ENCODE data around the gene R3HDML. TPM values are rescaled to one million over a fixed set of nuclear protein-coding genes. Genes with fewer than 3 reads are reported as not detected.
A peak's percentile ranks its signal among the peaks of the same experiment; 100 is the strongest.

R3HDML gene
- total and polyA plus RNA-seq, 2 of the 13 experiments (the other 11 are each of a cell fraction or from before 2014, with no cell fraction given): not detected

DNA sequence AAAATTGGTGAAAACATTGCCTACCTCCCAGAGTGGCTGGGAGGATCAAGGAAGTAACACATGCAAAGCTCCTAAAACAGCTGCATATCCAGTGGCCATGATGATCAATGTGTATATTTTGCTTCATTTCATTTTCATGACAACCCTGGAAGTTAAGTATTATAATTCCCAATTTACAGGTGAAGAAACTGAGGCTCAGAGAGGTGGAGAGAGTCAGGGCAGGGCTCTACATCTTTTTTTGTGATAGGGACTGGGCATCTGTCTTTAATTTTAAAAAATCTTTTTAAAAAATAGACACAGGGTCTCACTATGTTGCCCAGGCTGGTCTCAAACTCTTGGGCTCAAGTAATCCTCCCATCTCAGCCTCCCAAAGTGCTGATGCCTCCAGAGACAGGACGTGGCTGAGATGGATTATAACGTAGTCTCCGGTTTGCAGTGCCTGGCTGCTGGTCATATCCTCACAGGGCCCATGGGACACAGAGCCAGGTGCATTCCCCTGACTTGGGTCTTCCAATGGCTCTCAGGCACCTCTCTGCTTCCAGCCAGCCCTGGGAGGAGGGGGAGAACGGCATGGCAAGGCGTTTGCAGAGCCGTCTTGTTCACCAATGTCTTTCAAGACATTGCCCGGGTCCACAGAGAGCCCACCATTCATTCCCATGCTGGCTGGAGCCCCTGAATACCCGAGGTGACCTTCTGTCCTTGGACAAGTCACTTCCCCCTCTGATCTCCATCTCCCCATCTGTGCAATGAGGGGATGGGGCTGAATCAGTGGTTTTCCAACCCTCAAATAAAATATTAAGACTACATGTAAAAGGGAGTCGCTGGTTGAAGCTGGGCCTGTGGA, 57.0 kb downstream of the R3HDML start (continued):
- TF ChIP-seq ZNF713 (CRISPR knock-in tag; IDR thresholded peaks at IDR 0.05): no peak
- no peak for TF ChIP-seq YY1 (IDR thresholded peaks at IDR 0.05; ENCODE audit: insufficient read depth, insufficient replicate concordance, low read depth, low read length)
- TF ChIP-seq PHF20 (CRISPR knock-in tag; IDR thresholded peaks at IDR 0.05): no peak; the same call in 1 of the 2 replicates
- TF ChIP-seq ZNF562 (CRISPR knock-in tag; IDR thresholded peaks at IDR 0.05; ENCODE audit: borderline replicate concordance): no peak
- TF ChIP-seq, protein P1, sequence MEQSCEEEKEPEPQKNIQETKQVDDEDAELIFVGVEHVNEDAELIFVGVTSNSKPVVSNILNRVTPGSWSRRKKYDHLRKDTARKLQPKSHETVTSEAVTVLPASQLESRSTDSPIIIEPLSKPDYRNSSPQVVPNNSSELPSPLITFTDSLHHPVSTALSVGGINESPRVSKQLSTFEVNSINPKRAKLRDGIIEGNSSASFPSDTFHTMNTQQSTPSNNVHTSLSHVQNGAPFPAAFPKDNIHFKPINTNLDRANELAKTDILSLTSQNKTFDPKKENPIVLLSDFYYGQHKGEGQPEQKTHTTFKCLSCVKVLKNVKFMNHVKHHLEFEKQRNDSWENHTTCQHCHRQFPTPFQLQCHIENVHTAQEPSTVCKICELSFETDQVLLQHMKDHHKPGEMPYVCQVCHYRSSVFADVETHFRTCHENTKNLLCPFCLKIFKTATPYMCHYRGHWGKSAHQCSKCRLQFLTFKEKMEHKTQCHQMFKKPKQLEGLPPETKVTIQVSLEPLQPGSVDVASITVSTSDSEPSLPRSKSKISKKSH (CRISPR knock-in tag; IDR thresholded peaks at IDR 0.05; ENCODE audit: borderline replicate concordance): no peak
- no peak for TF ChIP-seq ZNF788 (CRISPR knock-in tag; IDR thresholded peaks at IDR 0.05; ENCODE audit: borderline replicate concordance)
- no peak for TF ChIP-seq PRMT3 (CRISPR knock-in tag; IDR thresholded peaks at IDR 0.05; ENCODE audit: borderline replicate concordance, low read depth)
- no peak for TF ChIP-seq ZNF160 (CRISPR knock-in tag; IDR thresholded peaks at IDR 0.05)
- TF ChIP-seq, protein P2, sequence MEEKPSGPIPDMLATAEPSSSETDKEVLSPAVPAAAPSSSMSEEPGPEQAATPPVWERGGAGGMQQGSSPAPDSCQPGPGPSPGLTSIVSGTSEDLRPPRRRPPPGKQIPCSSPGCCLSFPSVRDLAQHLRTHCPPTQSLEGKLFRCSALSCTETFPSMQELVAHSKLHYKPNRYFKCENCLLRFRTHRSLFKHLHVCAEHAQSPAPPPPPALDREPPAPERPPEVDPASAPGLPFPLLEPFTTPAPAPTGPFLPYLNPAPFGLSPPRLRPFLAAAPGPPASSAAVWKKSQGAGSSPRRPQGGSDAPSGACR (CRISPR knock-in tag; IDR thresholded peaks at IDR 0.05): no peak
- no peak; the same call in 1 of the 2 replicates for TF ChIP-seq SATB2 (CRISPR knock-in tag; IDR thresholded peaks at IDR 0.05)
- no peak for TF ChIP-seq LCORL (IDR thresholded peaks at IDR 0.05)
- no peak for TF ChIP-seq LCORL (CRISPR knock-in tag; IDR thresholded peaks at IDR 0.05)
- TF ChIP-seq ZNF232 (CRISPR knock-in tag; IDR thresholded peaks at IDR 0.05; ENCODE audit: borderline replicate concordance): no peak
- TF ChIP-seq, protein P3, sequence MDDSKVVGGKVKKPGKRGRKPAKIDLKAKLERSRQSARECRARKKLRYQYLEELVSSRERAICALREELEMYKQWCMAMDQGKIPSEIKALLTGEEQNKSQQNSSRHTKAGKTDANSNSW (CRISPR knock-in tag; IDR thresholded peaks at IDR 0.05; ENCODE audit: borderline replicate concordance): 0 out of 2 replicates have a peak, but pooled peaks have one; percentile 9
- TF ChIP-seq CBX2 (IDR thresholded peaks at IDR 0.05; ENCODE audit: low read depth, low read length): no peak
- no peak; the same call in 1 of the 2 replicates for TF ChIP-seq CBX2 (CRISPR knock-in tag; IDR thresholded peaks at IDR 0.05; ENCODE audit: low read depth)
- TF ChIP-seq, protein P4, sequence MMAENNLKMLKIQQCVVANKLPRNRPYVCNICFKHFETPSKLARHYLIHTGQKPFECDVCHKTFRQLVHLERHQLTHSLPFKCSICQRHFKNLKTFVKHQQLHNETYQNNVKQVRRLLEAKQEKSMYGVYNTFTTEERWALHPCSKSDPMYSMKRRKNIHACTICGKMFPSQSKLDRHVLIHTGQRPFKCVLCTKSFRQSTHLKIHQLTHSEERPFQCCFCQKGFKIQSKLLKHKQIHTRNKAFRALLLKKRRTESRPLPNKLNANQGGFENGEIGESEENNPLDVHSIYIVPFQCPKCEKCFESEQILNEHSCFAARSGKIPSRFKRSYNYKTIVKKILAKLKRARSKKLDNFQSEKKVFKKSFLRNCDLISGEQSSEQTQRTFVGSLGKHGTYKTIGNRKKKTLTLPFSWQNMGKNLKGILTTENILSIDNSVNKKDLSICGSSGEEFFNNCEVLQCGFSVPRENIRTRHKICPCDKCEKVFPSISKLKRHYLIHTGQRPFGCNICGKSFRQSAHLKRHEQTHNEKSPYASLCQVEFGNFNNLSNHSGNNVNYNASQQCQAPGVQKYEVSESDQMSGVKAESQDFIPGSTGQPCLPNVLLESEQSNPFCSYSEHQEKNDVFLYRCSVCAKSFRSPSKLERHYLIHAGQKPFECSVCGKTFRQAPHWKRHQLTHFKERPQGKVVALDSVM (CRISPR knock-in tag; IDR thresholded peaks at IDR 0.05): peak; percentile 92
- no peak for TF ChIP-seq NPAS2 (CRISPR knock-in tag; IDR thresholded peaks at IDR 0.05; ENCODE audit: borderline replicate concordance)
- no peak for TF ChIP-seq SETDB1 (CRISPR knock-in tag; IDR thresholded peaks at IDR 0.05; ENCODE audit: borderline replicate concordance)
- no peak for TF ChIP-seq ZNF205 (CRISPR knock-in tag; IDR thresholded peaks at IDR 0.05)
- TF ChIP-seq ZNF33A (CRISPR knock-in tag; IDR thresholded peaks at IDR 0.05; ENCODE audit: borderline replicate concordance): no peak
- TF ChIP-seq ZNF441 (CRISPR knock-in tag; IDR thresholded peaks at IDR 0.05; ENCODE audit: borderline replicate concordance): peak; percentile 36; the same call in 1 of the 2 replicates
- no peak for TF ChIP-seq FOXA3 (CRISPR knock-in tag; IDR thresholded peaks at IDR 0.05)
- no peak for TF ChIP-seq ZNF883 (CRISPR knock-in tag; IDR thresholded peaks at IDR 0.05; ENCODE audit: not compliant biosample characterization)
- TF ChIP-seq KDM5B (CRISPR knock-in tag; IDR thresholded peaks at IDR 0.05; ENCODE audit: borderline replicate concordance): peak; percentile 19; the same call in 1 of the 2 replicates
- TF ChIP-seq ZBTB21 (CRISPR knock-in tag; IDR thresholded peaks at IDR 0.05): no peak

Measured in HepG2 (cell line).